Measurements from ENCODE around the gene RUFY2. TPM values are rescaled to one million over a fixed set of nuclear protein-coding genes. Genes with fewer than 3 reads are reported as not detected.

RUFY2 gene
- total RNA-seq, 1 experiment from 2014 or later: 25.9 TPM

DNA sequence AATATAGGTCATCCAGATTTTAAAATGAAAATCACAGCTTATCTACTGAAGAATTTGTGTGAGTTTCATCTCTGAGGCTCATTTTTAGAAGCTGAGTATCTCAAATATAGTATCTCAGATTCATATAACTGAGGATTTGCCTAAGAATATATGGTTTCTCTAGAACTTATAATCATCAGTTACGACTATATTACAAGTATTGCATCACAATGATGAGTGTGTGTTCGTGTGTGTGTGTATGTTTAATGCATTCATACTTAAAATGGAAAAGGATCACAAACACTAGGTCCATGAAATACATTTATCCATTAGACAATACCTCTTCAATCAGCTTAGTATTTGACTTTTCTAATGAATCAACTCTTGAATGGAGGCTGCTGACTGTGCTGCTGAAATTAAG is 21.3 kb downstream of the RUFY2 start:
- DNase-seq (ENCODE audit: unreplicated experiment): no peak

GRCh38 chr10:68371604-68372003 is 35.5 kb downstream of the RUFY2 start:
- BruUV-seq (replicated peaks): no TSS peak
- peaks cover 89% of the 10 kb centered on the region for H3K36me3 Mint-ChIP-seq (ENCODE audit: insufficient read depth, unreplicated experiment)
- CTCF ChIA-PET: interaction anchor here (0.7 to 1.4 kb wide), 3 partner anchors 20 to 35 kb away, joined by 3 to 5 read pairs (median 3); partner anchors contain the start of gene RUFY2
- no peak for TF ChIP-seq CTCF (IDR thresholded peaks at IDR 0.05; ENCODE audit: unreplicated experiment)
- intact Hi-C loops (cut with micrococcal nuclease): no loop called here
- peaks cover 6% of the 10 kb centered on the region for H3K4me1 Mint-ChIP-seq (ENCODE audit: insufficient read depth, unreplicated experiment)
- DNase-seq (ENCODE audit: unreplicated experiment): no peak
- H3K4me3 Mint-ChIP-seq (ENCODE audit: unreplicated experiment): no peak overlapping the region
- POLR2A ChIA-PET: no interaction called here
- peaks cover 6% of the 10 kb centered on the region for H3K9me3 Mint-ChIP-seq (ENCODE audit: unreplicated experiment)
- H3K27me3 Mint-ChIP-seq (ENCODE audit: insufficient read depth, unreplicated experiment): no peaks in the 10 kb centered on the region
- H3K27ac Mint-ChIP-seq (ENCODE audit: low read depth, unreplicated experiment): no peak overlapping the region

More for the DNA sequence above, 21.3 kb downstream of the RUFY2 start:
- H3K27me3 Mint-ChIP-seq (ENCODE audit: insufficient read depth, unreplicated experiment): no peaks in the 10 kb centered on the region
- no peak for TF ChIP-seq CTCF (IDR thresholded peaks at IDR 0.05; ENCODE audit: unreplicated experiment)
- BruUV-seq (replicated peaks): no TSS peak
- H3K4me1 Mint-ChIP-seq (ENCODE audit: insufficient read depth, unreplicated experiment): no peaks in the 10 kb centered on the region
- H3K9me3 Mint-ChIP-seq (ENCODE audit: unreplicated experiment): no peaks in the 10 kb centered on the region
- H3K4me3 Mint-ChIP-seq (ENCODE audit: unreplicated experiment): no peak overlapping the region
- peaks cover 76% of the 10 kb centered on the region for H3K36me3 Mint-ChIP-seq (ENCODE audit: insufficient read depth, unreplicated experiment)
- H3K27ac Mint-ChIP-seq (ENCODE audit: low read depth, unreplicated experiment): no peak overlapping the region
- intact Hi-C loops (cut with micrococcal nuclease): no loop called here
- CTCF ChIA-PET: interaction anchor here (0.6 kb wide), 2 partner anchors 292 to 345 kb away, joined by 3 read pairs; no protein-coding TSS in a partner anchor
- POLR2A ChIA-PET: interaction anchor here (0.7 to 1.2 kb wide), 2 partner anchors 10 to 12 kb away, joined by 3 read pairs; no protein-coding TSS in a partner anchor

DNA sequence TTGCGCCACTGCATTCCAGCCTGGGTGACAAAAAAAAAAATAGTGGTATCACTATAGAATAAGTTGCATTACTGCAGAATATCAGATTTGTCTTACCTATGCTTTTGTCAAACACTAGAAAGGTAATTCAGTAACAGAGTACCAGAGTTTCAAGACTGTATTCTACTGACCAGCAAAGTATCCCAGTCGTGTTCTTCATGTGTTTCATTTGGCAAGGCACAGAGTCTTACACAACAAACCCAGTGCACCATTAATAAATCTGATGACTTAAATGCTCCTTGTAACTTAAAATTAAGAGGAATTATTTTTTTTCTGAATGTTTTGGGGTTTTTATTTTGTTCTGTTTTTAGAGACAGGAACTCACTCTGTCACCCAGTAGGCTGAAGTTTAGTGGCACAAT is 40.0 kb downstream of the RUFY2 start:
- peaks cover 65% of the 10 kb centered on the region for H3K36me3 Mint-ChIP-seq (ENCODE audit: insufficient read depth, unreplicated experiment)

DNA sequence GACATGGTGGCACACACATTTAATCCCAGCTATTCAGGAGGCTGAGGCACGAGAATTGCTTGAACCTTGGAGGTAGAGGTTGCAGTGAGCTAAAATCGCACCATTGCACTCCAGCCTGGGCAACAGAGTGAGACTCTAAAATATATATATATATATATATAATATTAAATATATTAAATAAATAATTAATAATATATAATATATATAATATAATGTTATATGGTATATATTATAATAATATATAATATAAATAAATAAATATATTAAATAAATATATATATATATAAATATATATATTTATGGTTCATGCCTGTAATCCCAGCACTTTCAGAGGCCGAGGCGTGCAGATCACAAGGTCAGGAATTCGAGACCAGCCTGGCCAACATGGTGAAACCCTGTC is 40.5 kb downstream of the RUFY2 start:
- no peak for DNase-seq (ENCODE audit: unreplicated experiment)
- peaks cover 6% of the 10 kb centered on the region for H3K4me1 Mint-ChIP-seq (ENCODE audit: insufficient read depth, unreplicated experiment)
- H3K27me3 Mint-ChIP-seq (ENCODE audit: insufficient read depth, unreplicated experiment): no peaks in the 10 kb centered on the region
- no peak overlapping the region for H3K4me3 Mint-ChIP-seq (ENCODE audit: unreplicated experiment)
- ChIA-PET CTCF (no interaction called here), POLR2A (no interaction called here)
- intact Hi-C loops (cut with micrococcal nuclease): no loop called here
- no peak for TF ChIP-seq CTCF (IDR thresholded peaks at IDR 0.05; ENCODE audit: unreplicated experiment)
- no TSS peak for BruUV-seq (replicated peaks)
- H3K9me3 Mint-ChIP-seq (ENCODE audit: unreplicated experiment): no peaks in the 10 kb centered on the region
- no peak overlapping the region for H3K27ac Mint-ChIP-seq (ENCODE audit: low read depth, unreplicated experiment)
- peaks cover 65% of the 10 kb centered on the region for H3K36me3 Mint-ChIP-seq (ENCODE audit: insufficient read depth, unreplicated experiment)

More for the DNA sequence above, 40.0 kb downstream of the RUFY2 start:
- TF ChIP-seq CTCF (IDR thresholded peaks at IDR 0.05; ENCODE audit: unreplicated experiment): no peak
- H3K27ac Mint-ChIP-seq (ENCODE audit: low read depth, unreplicated experiment): no peak overlapping the region
- H3K4me3 Mint-ChIP-seq (ENCODE audit: unreplicated experiment): no peak overlapping the region
- BruUV-seq (replicated peaks): no TSS peak
- CTCF ChIA-PET: interaction anchor here (0.7 kb wide), 1 partner anchor 41 kb away, joined by 4 read pairs; no protein-coding TSS in a partner anchor
- intact Hi-C loops (cut with micrococcal nuclease): no loop called here
- POLR2A ChIA-PET: no interaction called here
- peaks cover 6% of the 10 kb centered on the region for H3K4me1 Mint-ChIP-seq (ENCODE audit: insufficient read depth, unreplicated experiment)
- H3K9me3 Mint-ChIP-seq (ENCODE audit: unreplicated experiment): no peaks in the 10 kb centered on the region
- DNase-seq (ENCODE audit: unreplicated experiment): no peak
- no peaks in the 10 kb centered on the region for H3K27me3 Mint-ChIP-seq (ENCODE audit: insufficient read depth, unreplicated experiment)
